ENCODE results near the gene LMX1A. TPM values are rescaled to one million over a fixed set of nuclear protein-coding genes. Genes with fewer than 3 reads are reported as not detected.

The LMX1A gene
- total and polyA plus RNA-seq, 4 experiments from 2014 or later, result not detected

- Histone ChIP-seq H3K27ac (ENCODE audit: low read depth, low read length) (no peak overlapping the region), H3K4me3 (ENCODE audit: low read length in 2 of 2) (no peak overlapping the region), H3K36me3 (ENCODE audit: insufficient read depth, low read length) (no peaks in the 10 kb centered on the region), H3K4me1 (ENCODE audit: insufficient read depth, low read length) (no peaks in the 10 kb centered on the region), H3K9me3 (ENCODE audit: control insufficient read depth in 1 of 2, low read length in 2 of 2) (no peaks in the 10 kb centered on the region), H3K27me3 (ENCODE audit: insufficient read depth, low read length) (no peaks in the 10 kb centered on the region)
- Mint-ChIP-seq H3K36me3 (no peaks in the 10 kb centered on the region), H3K27ac (no peak overlapping the region), H3K4me1 (peaks cover 0 to 2% (median 0%) of the 10 kb centered on the region in 4 donors), H3K27me3 (no peaks in the 10 kb centered on the region), H3K9me3 (no peaks in the 10 kb centered on the region), H3K4me3 (no peak overlapping the region)
- CTCF ChIA-PET (ENCODE audit: partially characterized antibody), result no interaction called here
- POLR2A ChIA-PET (ENCODE audit: partially characterized antibody), result no interaction called here
- intact Hi-C loops (cut with micrococcal nuclease), result no loop called here
- no peak for DNase-seq
Measured at GRCh38 chr1:165204548-165204947, 152.0 kb downstream of the LMX1A start.

- H3K4me1 ChIP-seq (ENCODE audit: insufficient read depth, low read length), result no peaks in the 10 kb centered on the region
- no peak overlapping the region for H3K27ac Mint-ChIP-seq
- H3K4me1 Mint-ChIP-seq, result no peaks in the 10 kb centered on the region
- H3K9me3 Mint-ChIP-seq, result peaks cover 0 to 5% (median 0%) of the 10 kb centered on the region in 8 donors
- H3K9me3 ChIP-seq (ENCODE audit: control insufficient read depth in 1 of 2, low read length in 2 of 2), result no peaks in the 10 kb centered on the region
- ChIA-PET CTCF (ENCODE audit: partially characterized antibody) (interaction anchor here (1.3 kb wide), 1 partner anchor 46 kb away, joined by 4 read pairs; no protein-coding TSS in a partner anchor), POLR2A (ENCODE audit: partially characterized antibody) (no interaction called here)
- intact Hi-C loops (cut with micrococcal nuclease), result no loop called here
- H3K27me3 Mint-ChIP-seq, result peaks cover 2% of the 10 kb centered on the region in 2 donors
- H3K4me3 ChIP-seq (ENCODE audit: low read length in 2 of 2), result no peak overlapping the region
- H3K27me3 ChIP-seq (ENCODE audit: insufficient read depth, low read length), result no peaks in the 10 kb centered on the region
- no peaks in the 10 kb centered on the region for H3K36me3 Mint-ChIP-seq
- no peaks in the 10 kb centered on the region for H3K36me3 ChIP-seq (ENCODE audit: insufficient read depth, low read length)
- H3K27ac ChIP-seq (ENCODE audit: low read depth, low read length), result no peak overlapping the region
- DNase-seq, result no peak
- H3K4me3 Mint-ChIP-seq, result no peak overlapping the region
Measured at GRCh38 chr1:165191087-165191486, 165.4 kb downstream of the LMX1A start.

GRCh38 chr1:165189913-165190312 is 166.6 kb downstream of the LMX1A start:
- H3K27me3 Mint-ChIP-seq, result peaks cover 2% of the 10 kb centered on the region in 2 donors
- intact Hi-C loops (cut with micrococcal nuclease), result no loop called here
- Histone ChIP-seq H3K27ac (ENCODE audit: low read depth, low read length) (no peak overlapping the region), H3K4me1 (ENCODE audit: insufficient read depth, low read length) (no peaks in the 10 kb centered on the region), H3K27me3 (ENCODE audit: insufficient read depth, low read length) (no peaks in the 10 kb centered on the region), H3K36me3 (ENCODE audit: insufficient read depth, low read length) (no peaks in the 10 kb centered on the region), H3K4me3 (ENCODE audit: low read length in 2 of 2) (no peak overlapping the region), H3K9me3 (ENCODE audit: control insufficient read depth in 1 of 2, low read length in 2 of 2) (no peaks in the 10 kb centered on the region)
- ChIA-PET CTCF (ENCODE audit: partially characterized antibody) (interaction anchor here (1.3 kb wide), 1 partner anchor 44 kb away, joined by 4 read pairs; no protein-coding TSS in a partner anchor), POLR2A (ENCODE audit: partially characterized antibody) (no interaction called here)
- no peak for DNase-seq
- no peak overlapping the region for H3K4me3 Mint-ChIP-seq
- H3K4me1 Mint-ChIP-seq, result no peaks in the 10 kb centered on the region
- no peak overlapping the region for H3K27ac Mint-ChIP-seq
- no peaks in the 10 kb centered on the region for H3K36me3 Mint-ChIP-seq
- H3K9me3 Mint-ChIP-seq, result peaks cover 0 to 5% (median under 1%) of the 10 kb centered on the region in 8 donors

- intact Hi-C loops (cut with micrococcal nuclease), result no loop called here
- DNase-seq, result no peak
- Mint-ChIP-seq H3K36me3 (no peaks in the 10 kb centered on the region), H3K9me3 (peaks cover 0 to 9% (median 5%) of the 10 kb centered on the region in 8 donors), H3K27me3 (peaks cover 2% of the 10 kb centered on the region in 2 donors), H3K4me3 (no peak overlapping the region), H3K4me1 (no peaks in the 10 kb centered on the region), H3K27ac (no peak overlapping the region)
- no peak overlapping the region for H3K4me3 ChIP-seq (ENCODE audit: low read length in 2 of 2)
- ChIA-PET POLR2A (ENCODE audit: partially characterized antibody) (no interaction called here), CTCF (ENCODE audit: partially characterized antibody) (interaction anchor here (0.8 kb wide), 1 partner anchor 12 kb away, joined by 3 read pairs; no protein-coding TSS in a partner anchor)
- no peaks in the 10 kb centered on the region for H3K4me1 ChIP-seq (ENCODE audit: insufficient read depth, low read length)
- H3K36me3 ChIP-seq (ENCODE audit: insufficient read depth, low read length), result no peaks in the 10 kb centered on the region
- no peaks in the 10 kb centered on the region for H3K27me3 ChIP-seq (ENCODE audit: insufficient read depth, low read length)
- H3K27ac ChIP-seq (ENCODE audit: low read depth, low read length), result no peak overlapping the region
- H3K9me3 ChIP-seq (ENCODE audit: control insufficient read depth in 1 of 2, low read length in 2 of 2), result no peaks in the 10 kb centered on the region
Measured at GRCh38 chr1:165189011-165189410, 167.5 kb downstream of the LMX1A start.

- H3K27ac ChIP-seq (ENCODE audit: low read depth, low read length), result no peak overlapping the region
- Mint-ChIP-seq H3K4me3 (no peak overlapping the region), H3K27ac (no peak overlapping the region), H3K4me1 (no peaks in the 10 kb centered on the region), H3K9me3 (peaks cover 0 to 18% (median 13%) of the 10 kb centered on the region in 8 donors), H3K36me3 (no peaks in the 10 kb centered on the region), H3K27me3 (peaks cover 2% of the 10 kb centered on the region in 2 donors)
- no peak overlapping the region for H3K4me3 ChIP-seq (ENCODE audit: low read length in 2 of 2)
- no peaks in the 10 kb centered on the region for H3K9me3 ChIP-seq (ENCODE audit: control insufficient read depth in 1 of 2, low read length in 2 of 2)
- H3K4me1 ChIP-seq (ENCODE audit: insufficient read depth, low read length), result no peaks in the 10 kb centered on the region
- intact Hi-C loops (cut with micrococcal nuclease), result no loop called here
- ChIA-PET CTCF (ENCODE audit: partially characterized antibody) (no interaction called here), POLR2A (ENCODE audit: partially characterized antibody) (no interaction called here)
- no peaks in the 10 kb centered on the region for H3K36me3 ChIP-seq (ENCODE audit: insufficient read depth, low read length)
- DNase-seq, result no peak
- H3K27me3 ChIP-seq (ENCODE audit: insufficient read depth, low read length), result no peaks in the 10 kb centered on the region
Measured at GRCh38 chr1:165187031-165188009, 169.2 kb downstream of the LMX1A start.

GRCh38 chr1:165185161-165185889 is 171.2 kb downstream of the LMX1A start:
- DNase-seq, result no peak
- Histone ChIP-seq H3K36me3 (ENCODE audit: insufficient read depth, low read length) (no peaks in the 10 kb centered on the region), H3K9me3 (ENCODE audit: control insufficient read depth in 1 of 2, low read length in 2 of 2) (no peaks in the 10 kb centered on the region), H3K4me3 (ENCODE audit: low read length in 2 of 2) (no peak overlapping the region), H3K27ac (ENCODE audit: low read depth, low read length) (no peak overlapping the region), H3K27me3 (ENCODE audit: insufficient read depth, low read length) (no peaks in the 10 kb centered on the region), H3K4me1 (ENCODE audit: insufficient read depth, low read length) (no peaks in the 10 kb centered on the region)
- intact Hi-C loops (cut with micrococcal nuclease), result no loop called here
- Mint-ChIP-seq H3K27ac (no peak overlapping the region), H3K36me3 (no peaks in the 10 kb centered on the region), H3K9me3 (peaks cover 0 to 33% (median 15%) of the 10 kb centered on the region in 8 donors), H3K27me3 (peaks cover 0 to under 1% of the 10 kb centered on the region in 2 donors), H3K4me1 (no peaks in the 10 kb centered on the region), H3K4me3 (no peak overlapping the region)
- ChIA-PET POLR2A (ENCODE audit: partially characterized antibody) (no interaction called here), CTCF (ENCODE audit: partially characterized antibody) (no interaction called here)

GRCh38 chr1:165182975-165183374 is 173.5 kb downstream of the LMX1A start:
- CTCF ChIA-PET (ENCODE audit: partially characterized antibody), result no interaction called here
- DNase-seq, result no peak
- H3K4me1 Mint-ChIP-seq, result no peaks in the 10 kb centered on the region
- peaks cover 0 to 33% (median 15%) of the 10 kb centered on the region in 8 donors for H3K9me3 Mint-ChIP-seq
- Histone ChIP-seq H3K9me3 (ENCODE audit: control insufficient read depth in 1 of 2, low read length in 2 of 2) (no peaks in the 10 kb centered on the region), H3K27ac (ENCODE audit: low read depth, low read length) (no peak overlapping the region), H3K4me3 (ENCODE audit: low read length in 2 of 2) (no peak overlapping the region), H3K4me1 (ENCODE audit: insufficient read depth, low read length) (no peaks in the 10 kb centered on the region), H3K27me3 (ENCODE audit: insufficient read depth, low read length) (no peaks in the 10 kb centered on the region), H3K36me3 (ENCODE audit: insufficient read depth, low read length) (no peaks in the 10 kb centered on the region)
- POLR2A ChIA-PET (ENCODE audit: partially characterized antibody), result no interaction called here
- no peaks in the 10 kb centered on the region for H3K36me3 Mint-ChIP-seq
- intact Hi-C loops (cut with micrococcal nuclease), result no loop called here
- no peak overlapping the region for H3K27ac Mint-ChIP-seq
- no peaks in the 10 kb centered on the region for H3K27me3 Mint-ChIP-seq
- no peak overlapping the region for H3K4me3 Mint-ChIP-seq
